ENCODE results near the gene MSI2.

The MSI2 gene

GRCh38 chr17:57567251-57567650 lies 310.9 kb downstream of the MSI2 start:
- peak in 1 of 56 donors; percentile 33 for DNase-seq

- no peak for DNase-seq
Measured at GRCh38 chr17:57568340-57568739, 312.0 kb downstream of the MSI2 start.

- no peak for DNase-seq
Measured at GRCh38 chr17:57569021-57569420, 312.7 kb downstream of the MSI2 start.

DNA sequence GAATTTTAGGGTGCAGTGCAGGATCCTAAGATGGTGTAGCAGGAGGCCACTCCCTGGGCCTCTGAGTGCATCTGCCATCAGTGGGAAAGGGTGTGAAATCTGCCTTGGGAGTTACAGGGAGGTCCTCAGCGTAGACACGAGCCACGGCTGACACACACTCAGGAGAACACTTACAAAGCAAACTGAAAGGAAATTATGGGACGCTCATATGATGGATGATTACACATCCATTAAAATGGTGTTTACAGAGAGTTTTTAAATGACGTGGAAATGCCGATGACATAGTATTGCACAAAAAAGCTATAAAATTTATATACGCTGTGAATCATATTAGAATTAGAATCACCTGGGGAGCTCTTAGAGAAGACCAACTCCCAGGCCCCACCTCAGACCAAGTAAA lies 313.5 kb downstream of the MSI2 start:
- no peak for DNase-seq

DNA sequence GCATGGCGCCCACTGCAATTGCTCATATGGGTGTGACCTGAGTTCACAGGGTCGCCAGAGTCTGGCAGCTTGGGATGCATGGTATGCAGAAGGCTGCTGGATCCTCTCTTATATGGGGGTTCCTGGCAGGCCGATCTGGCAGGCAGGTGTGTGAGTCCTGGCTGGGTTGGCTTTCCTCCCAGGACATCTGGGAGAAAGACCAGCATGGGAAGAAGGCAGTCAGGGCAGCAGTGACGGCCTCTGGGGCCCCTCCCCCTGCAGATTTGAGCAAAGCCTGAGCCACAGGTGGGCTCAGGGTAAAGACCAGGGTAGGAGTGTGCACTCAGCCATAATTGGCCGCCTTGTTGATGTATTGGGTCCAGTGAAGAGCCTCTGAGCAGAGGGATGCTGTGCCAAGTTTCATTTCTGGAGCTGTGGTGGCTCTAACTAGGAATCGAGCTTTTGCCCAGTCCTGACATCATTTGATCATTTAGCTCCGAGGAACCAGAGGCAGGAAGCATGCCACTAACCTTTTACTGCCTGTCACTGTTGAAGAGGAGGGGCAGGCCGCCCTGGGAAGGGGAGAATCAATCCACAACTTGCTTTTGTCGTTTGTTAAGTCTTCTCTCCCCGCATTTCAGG lies 314.5 kb downstream of the MSI2 start:
- DNase-seq, result peak in 27 of 56 donors; percentile 14 to 74 (median 34)

GRCh38 chr17:57572062-57572461 lies 315.7 kb downstream of the MSI2 start:
- DNase-seq, result no peak

DNA sequence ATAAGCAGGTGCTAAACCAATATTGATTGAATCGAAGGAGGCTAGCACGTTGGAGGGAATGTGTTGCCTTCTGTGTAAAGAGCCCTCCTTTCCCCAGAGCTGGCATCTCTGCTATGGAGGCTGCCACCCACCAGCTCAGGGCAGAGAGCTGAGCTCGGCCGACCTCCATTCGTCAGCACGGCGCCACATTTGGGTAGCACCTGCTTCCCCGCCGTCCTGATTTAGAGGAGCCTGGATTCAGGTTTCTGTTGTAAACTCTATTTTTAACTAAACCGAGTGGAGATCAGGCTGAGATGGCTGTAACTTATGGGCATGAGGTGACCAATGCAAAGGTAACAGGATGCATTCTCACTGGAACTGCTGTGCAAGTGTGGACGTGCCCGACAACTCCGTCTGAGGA lies 316.3 kb downstream of the MSI2 start:
- no peak for DNase-seq

- peak in 24 of 56 donors; percentile 19 to 69 (median 36) for DNase-seq
Measured at GRCh38 chr17:57574040-57574513, 317.8 kb downstream of the MSI2 start.

- DNase-seq, result no peak
Measured at GRCh38 chr17:57576744-57577143, 320.4 kb downstream of the MSI2 start.

DNA sequence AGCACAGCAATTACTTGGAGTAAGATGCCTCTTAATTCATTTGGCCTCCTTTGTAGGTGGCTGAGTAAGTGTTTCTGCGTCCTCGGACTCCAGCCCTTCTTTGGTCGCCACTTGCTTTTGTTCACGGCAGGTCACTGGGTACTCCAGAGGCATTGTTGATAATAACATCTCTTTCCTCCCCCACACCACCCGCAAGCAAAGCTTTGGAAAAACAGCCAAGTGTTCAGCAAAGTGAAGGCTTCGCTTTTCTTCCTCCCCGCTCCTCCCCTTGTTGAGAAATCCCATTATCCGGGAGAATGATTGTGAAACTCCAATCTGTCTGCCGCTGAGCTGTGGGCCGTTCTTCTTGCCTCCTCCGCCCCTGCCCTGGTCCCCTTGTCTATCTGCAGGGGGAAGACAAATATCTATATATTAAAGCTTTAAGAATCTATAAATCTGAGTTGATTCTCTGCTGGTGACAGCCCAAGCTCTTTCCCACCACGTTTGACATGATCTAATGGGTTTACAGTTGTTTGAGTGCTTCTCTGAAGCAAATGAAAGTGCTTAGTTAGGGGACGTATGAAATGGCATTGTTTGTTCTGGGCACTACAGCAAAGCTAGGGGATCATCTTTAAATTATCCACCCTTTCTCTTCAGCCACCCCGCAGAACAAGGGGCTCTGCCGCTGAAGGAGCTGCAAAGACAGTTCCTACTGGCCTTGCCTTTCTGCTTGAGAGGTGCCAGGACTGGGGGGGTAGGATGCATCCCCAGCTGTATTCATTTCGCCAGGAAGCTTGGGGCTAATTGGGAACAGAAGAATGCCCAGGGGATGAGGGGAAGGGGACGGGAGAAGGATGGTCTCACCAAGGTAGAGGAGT lies 321.7 kb downstream of the MSI2 start:
- DNase-seq, result peak in 27 of 56 donors; percentile 14 to 69 (median 37)

DNA sequence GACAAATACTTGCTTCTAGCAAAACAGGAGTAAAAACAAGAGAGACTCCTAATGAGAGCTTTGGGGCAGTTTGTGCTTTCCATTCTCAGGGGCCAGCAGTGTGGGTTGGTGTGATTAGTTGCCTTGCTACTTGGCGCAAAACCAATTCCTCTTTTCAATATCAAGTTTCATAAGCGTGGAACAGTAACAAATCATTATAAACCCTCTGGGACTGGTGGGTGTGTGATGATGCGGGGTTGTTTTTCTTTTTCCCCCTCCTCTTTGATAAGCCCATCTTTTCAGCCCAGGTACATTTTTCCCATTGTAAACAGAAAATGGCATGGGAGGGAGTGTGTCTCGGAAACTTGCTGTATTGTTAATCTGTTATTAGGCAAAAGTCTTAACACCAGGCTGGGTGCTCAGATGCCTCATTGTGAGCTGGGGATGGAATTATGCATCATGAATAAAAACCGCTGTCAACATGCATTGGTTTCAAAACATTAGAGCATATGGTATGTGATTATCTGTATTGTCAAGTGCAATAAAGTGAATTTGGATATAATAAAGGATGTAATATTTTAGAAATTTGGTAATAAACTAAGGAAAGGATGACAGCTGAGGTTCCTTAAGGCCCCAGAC lies 322.4 kb downstream of the MSI2 start:
- DNase-seq, result peak in 1 of 56 donors; percentile 25

- DNase-seq, result no peak
Measured at GRCh38 chr17:57579245-57579644, 322.9 kb downstream of the MSI2 start.

- no peak for DNase-seq
Measured at GRCh38 chr17:57580055-57580739, 323.9 kb downstream of the MSI2 start.

- no peak for DNase-seq
Measured at GRCh38 chr17:57582881-57583756, 326.8 kb downstream of the MSI2 start.

GRCh38 chr17:57584050-57584551 lies 327.8 kb downstream of the MSI2 start:
- no peak for DNase-seq

DNA sequence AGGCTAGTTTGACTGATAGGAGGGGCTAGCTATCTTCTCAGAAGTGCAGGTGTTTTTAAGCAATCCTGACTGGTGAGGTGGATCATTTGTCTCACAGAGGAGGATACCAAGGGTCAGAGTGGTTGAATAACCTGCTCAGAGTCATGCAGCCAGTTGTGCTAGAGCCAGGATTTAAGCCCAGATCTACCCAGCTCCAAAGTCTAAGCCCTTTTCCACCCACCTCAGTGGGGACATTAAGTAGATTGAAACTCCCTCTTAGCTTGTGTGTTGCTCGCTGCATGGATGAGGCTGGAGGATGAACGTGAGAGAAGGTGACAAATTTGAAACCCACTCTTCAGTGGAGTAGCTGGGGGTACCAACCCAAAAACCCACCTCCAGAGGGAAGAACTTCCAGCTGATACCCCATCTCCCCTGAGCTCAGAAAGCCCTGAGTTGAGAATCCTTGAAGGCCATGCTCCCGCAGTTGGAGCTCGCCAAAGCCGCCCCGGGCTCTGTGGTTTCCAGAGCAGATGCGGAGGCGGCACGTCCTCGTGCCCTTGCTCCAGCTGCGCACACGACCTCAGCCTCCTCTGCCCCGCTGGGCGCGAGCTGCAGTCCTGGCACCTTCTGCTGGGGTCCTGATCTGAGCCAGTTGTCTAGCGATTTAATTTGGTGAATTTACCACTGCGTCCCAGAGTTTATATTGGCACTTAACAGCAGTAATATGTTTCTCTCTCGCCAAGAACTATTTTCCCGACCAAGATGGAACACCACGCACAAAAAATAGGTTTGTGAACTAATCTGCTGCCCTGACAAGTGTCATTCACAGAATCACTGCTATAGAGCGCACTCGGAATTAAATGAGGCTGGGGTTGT lies 329.2 kb downstream of the MSI2 start:
- DNase-seq, result no peak

DNA sequence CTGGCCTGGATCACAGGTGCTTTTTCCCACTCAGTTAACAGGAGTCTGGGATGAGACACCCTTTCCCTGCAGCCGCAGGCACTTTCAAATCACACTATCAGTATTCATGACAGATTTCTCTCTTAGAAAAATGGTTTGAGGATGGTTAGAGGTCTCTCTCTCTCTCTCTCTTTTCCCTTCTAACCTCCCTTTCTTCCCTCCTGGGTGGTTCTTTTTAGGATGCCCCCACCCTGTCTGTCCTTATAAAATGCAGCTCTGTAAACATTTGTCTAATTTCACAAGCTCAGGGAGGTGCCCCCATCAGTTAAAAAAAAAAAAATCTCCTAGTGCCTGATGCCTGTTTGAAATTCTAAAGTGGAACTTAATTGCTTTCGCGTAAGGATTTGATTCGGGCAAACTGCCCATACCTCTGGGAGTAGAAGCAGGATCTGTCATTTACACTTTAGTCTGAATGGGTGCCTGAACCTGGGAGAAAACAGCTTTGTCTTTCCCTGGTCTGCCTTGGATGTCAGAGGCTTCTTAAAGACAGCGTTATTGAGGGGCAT lies 329.9 kb downstream of the MSI2 start:
- DNase-seq, result no peak

GRCh38 chr17:57586742-57587141 lies 330.4 kb downstream of the MSI2 start:
- no peak for DNase-seq

Measured in amygdala (tissue), 56 donors.